GM12878 (cell line): ENCODE measurements around the gene TMEM94. TPM values are rescaled to one million over a fixed set of nuclear protein-coding genes. Genes with fewer than 3 reads are reported as not detected.

Experiments
- ATAC-seq: fragments of 200-7000 bp; cut with Tn5 transposase; 3 replicates; pipeline ENCODE4 v1.9.1; 2020; ENCODE audit warnings: mild to moderate bottlenecking, moderate library complexity
- BruUV-seq: library from RNA; stranded (reverse); fragments of 400-500 nt; replicated peaks from 2 replicates; lab custom pipeline; 2021; lab: Mats Ljungman, UMichigan
- CTCF ChIA-PET: fragments of 300-600 bp; sonication (Branson Sonifier 250); formaldehyde crosslinking; extraction: SDS; loops from one replicate; lab custom pipeline; 2021; ENCODE audit warnings: inconsistent platforms; lab: Yijun Ruan, JAX
- POLR2A ChIA-PET: fragments of 350-600 bp; formaldehyde crosslinking; extraction: SDS; loops from one replicate; lab custom pipeline; 2021; ENCODE audit warnings: inconsistent platforms; lab: Charles Lee
- RAD21 ChIA-PET: fragments of 300-600 bp; sonication (Branson Sonifier 250); formaldehyde crosslinking; loops from one replicate; lab custom pipeline; 2023; ENCODE audit warnings: antibody characterized with exemption; ENCODE audit not compliant: unreplicated experiment; lab: Charles Lee
- SMC1A ChIA-PET: fragments of 300-600 bp; sonication (Branson Sonifier 250); formaldehyde crosslinking; loops from one replicate; lab custom pipeline; 2023; ENCODE audit not compliant: unreplicated experiment, uncharacterized antibody; lab: Charles Lee
- DNase-seq: peaks from one replicate; pipeline ENCODE4 v3.0.0-alpha.2; 2011; ENCODE audit warnings: low read depth, low spot score
- FAIRE-seq: peaks from 3 replicates; lab custom pipeline; 2011; peaks lifted over from hg19 to GRCh38; lab: Jason Lieb, UNC
- H2AFZ ChIP-seq: 2 replicates; pipeline ENCODE4 v1.6.0; 2011; ENCODE audit warnings: low read depth, low read length, control low read depth; ENCODE audit not compliant: control insufficient read depth
- H3K27ac ChIP-seq: 2 replicates; pipeline ENCODE4 v1.5.1; 2011; ENCODE audit warnings: control low read depth; ENCODE audit not compliant: control insufficient read depth, insufficient read depth
- H3K27me3 ChIP-seq, 2 experiments: replicated peaks in 1 of 2; 2 replicates each; pipeline versions ENCODE4 v1.6.0 to v1.6.1; 2011; ENCODE audit warnings: low read length in 1 of 2; ENCODE audit not compliant: control insufficient read depth in 2 of 2, insufficient read depth in 2 of 2
- H3K36me3 ChIP-seq, 2 experiments: 2 replicates each; pipeline ENCODE4 v1.5.1; 2011; ENCODE audit warnings: low read length in 1 of 2; ENCODE audit not compliant: control insufficient read depth in 2 of 2, insufficient read depth in 2 of 2
- H3K4me1 ChIP-seq: 2 replicates; pipeline ENCODE4 v1.6.1; 2011; ENCODE audit warnings: mild to moderate bottlenecking, low read length, moderate library complexity, mixed read lengths; ENCODE audit not compliant: control insufficient read depth, insufficient read depth
- H3K4me2 ChIP-seq: 2 replicates; pipeline ENCODE4 v1.6.0; 2011; ENCODE audit warnings: control low read depth; ENCODE audit not compliant: control insufficient read depth, insufficient read depth
- H3K4me3 ChIP-seq: fragments of 200-600 bp; sonication (generic); 2 replicates; pipeline ENCODE4 v1.5.1; 2016
- H3K79me2 ChIP-seq: 2 replicates; pipeline ENCODE4 v1.6.0; 2011; ENCODE audit warnings: low read length; ENCODE audit not compliant: control insufficient read depth, insufficient read depth
- H3K9ac ChIP-seq: 2 replicates; pipeline ENCODE4 v1.8.0; 2011; ENCODE audit warnings: low read length, control low read depth, mixed read lengths; ENCODE audit not compliant: control insufficient read depth, insufficient read depth
- H3K9me3 ChIP-seq: replicated peaks from 3 replicates; pipeline ENCODE4 v1.5.1; 2011; ENCODE audit warnings: mild to moderate bottlenecking, low read length; ENCODE audit not compliant: control insufficient read depth, insufficient read depth
- H4K20me1 ChIP-seq: 2 replicates; pipeline ENCODE4 v1.6.0; 2011; ENCODE audit not compliant: control insufficient read depth, insufficient read depth
- BCLAF1 ChIP-seq: fragments of 450-650 bp; IDR thresholded peaks from 2 replicates; pipeline ENCODE4 v1.6.1; 2017; ENCODE audit warnings: antibody characterized with exemption, mild to moderate bottlenecking, moderate library complexity
- CBFB ChIP-seq: IDR thresholded peaks from 2 replicates; pipeline ENCODE4 v1.6.1; 2016; ENCODE audit warnings: antibody characterized with exemption, low read depth
- DPF2 ChIP-seq: fragments of 450-650 bp; IDR thresholded peaks from 2 replicates; pipeline ENCODE4 v1.6.1; 2017; ENCODE audit warnings: mild to moderate bottlenecking
- IKZF1 ChIP-seq: fragments of 450-650 bp; conservative IDR thresholded peaks from 2 replicates; pipeline ENCODE4 v1.6.1; 2017; ENCODE audit warnings: antibody characterized with exemption, mild to moderate bottlenecking
- KDM1A ChIP-seq: fragments of 200-600 bp; sonication (generic); IDR thresholded peaks from 2 replicates; pipeline ENCODE4 v1.6.1; 2016; ENCODE audit warnings: borderline replicate concordance
- KLF5 ChIP-seq: fragments of 450-650 bp; IDR thresholded peaks from 2 replicates; pipeline ENCODE4 v1.6.1; 2014; ENCODE audit warnings: mild to moderate bottlenecking; ENCODE audit not compliant: partially characterized antibody
- LARP7 ChIP-seq: fragments of 450-650 bp; IDR thresholded peaks from 2 replicates; pipeline ENCODE4 v1.6.1; 2017; ENCODE audit warnings: mild to moderate bottlenecking
- MTA2 ChIP-seq: fragments of 450-650 bp; IDR thresholded peaks from 2 replicates; pipeline ENCODE4 v1.6.1; 2016; ENCODE audit warnings: low read depth, mild to moderate bottlenecking, moderate library complexity
- MXI1 ChIP-seq: fragments of 150-350 bp; IDR thresholded peaks from 2 replicates; pipeline ENCODE4 v1.6.1; 2011; ENCODE audit warnings: low read depth, mild to moderate bottlenecking, inconsistent platforms, low read length, improper control_type of control experiment
- NFXL1 ChIP-seq: fragments of 450-650 bp; IDR thresholded peaks from 2 replicates; pipeline ENCODE4 v1.6.1; 2017; ENCODE audit warnings: antibody characterized with exemption, mild to moderate bottlenecking, borderline replicate concordance
- NKRF ChIP-seq: fragments of 450-650 bp; conservative IDR thresholded peaks from 2 replicates; pipeline ENCODE4 v1.6.1; 2017; ENCODE audit warnings: mild to moderate bottlenecking, moderate library complexity
- NR2F1 ChIP-seq: fragments of 450-650 bp; conservative IDR thresholded peaks from 2 replicates; pipeline ENCODE4 v1.6.1; 2017; ENCODE audit warnings: mild to moderate bottlenecking
- ZNF687 ChIP-seq: fragments of 450-650 bp; IDR thresholded peaks from 2 replicates; pipeline ENCODE4 v1.6.1; 2017; ENCODE audit warnings: mild to moderate bottlenecking, moderate library complexity
- WGBS: methylation state at CpG from one replicate; pipeline ENCODE4 v1.1.6; 2016; ENCODE audit warnings: low lambda C conversion rate; ENCODE audit not compliant: insufficient replicate concordance, insufficient coverage; ENCODE audit errors: missing lambda C conversion rate; 5-methylcytosine and 5-hydroxymethylcytosine counted together
- in situ Hi-C: fragments of 300-500 bp; cut with MboI; formaldehyde crosslinking; loops from 9 replicates; pipeline ENCODE4 v1.14.3; 2018; ENCODE audit warnings: mixed read lengths
- intact Hi-C: fragments of 100-400 bp; cut with micrococcal nuclease; formaldehyde crosslinking; loops from one replicate; pipeline ENCODE4 v1.14.2; 2022; ENCODE audit not compliant: unreplicated experiment
- polyA plus RNA-seq, 11 experiments: library from polyadenylated mRNA; depleted of rRNA in 4 of 11; unstranded in 6 of 11; stranded (reverse) in 5 of 11; fragments of >200 nt; fragmentation: Nextera tagmentation in 4 of 11; fragmentation: Illumina TruSeq in 1 of 11; extraction: Ambion mirVana in 4 of 11; extraction: Trizol in 1 of 11; gene quantifications; 1 replicate in 1 of 11; 2 replicates in 10 of 11; pipeline versions ENCODE4 v1.2.1 to v1.2.3, GENCODE V29; 2011 to 2016; ENCODE audit warnings: inconsistent platforms in 2 of 11, missing spikeins in 2 of 11, low read depth in 1 of 11
- total RNA-seq, 4 experiments: library from RNA; depleted of rRNA in 3 of 4; stranded (reverse); fragments of >200 nt in 3 of 4; fragmentation: Illumina TruSeq in 1 of 4; extraction: Trizol in 1 of 4; gene quantifications; 2 replicates each; pipeline versions ENCODE4 v1.2.1 to v1.2.3, GENCODE V29; 2013 to 2021

The TMEM94 gene
- total and polyA plus RNA-seq, 10 of the 15 experiments (the other 5 are each of a cell fraction or from before 2014, with no cell fraction given) = 0.31 to 70.7 (median 24.4) TPM

DNA sequence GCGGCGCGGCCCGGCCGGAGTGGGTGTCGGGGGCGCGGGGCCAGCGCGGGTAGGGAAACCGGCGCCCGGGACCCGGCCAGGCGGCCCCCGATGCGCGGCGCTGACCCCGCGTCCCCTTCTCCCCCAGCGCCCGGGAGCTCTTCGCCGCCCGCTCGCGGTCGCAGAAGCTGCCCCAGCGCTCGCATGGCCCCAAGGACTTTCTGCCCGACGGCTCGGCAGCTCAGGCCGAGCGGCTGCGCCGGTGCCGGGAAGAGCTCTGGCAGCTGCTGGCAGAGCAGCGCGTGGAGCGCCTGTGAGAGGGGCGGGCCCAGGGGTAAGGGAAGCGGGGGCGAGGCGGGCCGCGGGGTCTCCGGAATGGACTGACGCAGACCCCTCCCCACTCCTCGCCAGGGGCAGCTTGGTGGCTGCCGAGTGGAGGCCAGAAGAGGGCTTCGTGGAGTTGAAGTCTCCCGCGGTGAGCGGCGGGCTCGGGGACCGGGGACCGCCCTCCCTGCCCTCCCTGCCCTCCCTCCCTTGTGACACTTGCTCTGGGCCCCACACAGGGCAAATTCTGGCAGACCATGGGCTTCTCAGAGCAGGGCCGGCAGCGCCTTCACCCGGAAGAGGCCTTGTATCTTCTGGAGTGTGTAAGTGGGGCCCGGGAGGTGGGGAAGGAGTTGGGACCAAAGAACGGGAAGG lies 60.3 kb downstream of the TMEM94 start:
- BruUV-seq = no TSS peak
- Histone ChIP-seq H3K4me2 (peak overlapping the region; percentile 64), H3K9me3 (no peaks in the 10 kb centered on the region), H3K4me1 (peaks cover 20% of the 10 kb centered on the region), H2AFZ (peak overlapping the region; percentile 80), H3K27me3 (no peaks in the 10 kb centered on the region), H3K36me3 (peaks cover 0 to 2% of the 10 kb centered on the region in 2 experiments; a peak in 3 of 4 replicates), H3K79me2 (peaks cover 14% of the 10 kb centered on the region), H4K20me1 (no peaks in the 10 kb centered on the region), H3K27ac (peak overlapping the region; percentile 46), H3K4me3 (peak overlapping the region; percentile 95), H3K9ac (peak overlapping the region; percentile 78)
- WGBS = 4% methylated on average over 30 of the region's 65 CpGs
- ChIA-PET RAD21 (interaction anchor here (0.6 to 1.8 kb wide), 23 partner anchors 9 to 313 kb away, joined by 3 to 14 read pairs (median 4); partner anchors contain the start of genes GRB2, LLGL2, MIF4GD and SLC25A19), POLR2A (interaction anchor here (0.6 to 1.4 kb wide), 13 partner anchors 9 to 1061 kb away, joined by 3 to 8 read pairs (median 4); partner anchors contain the start of genes LLGL2, MYO15B and WBP2), SMC1A (interaction anchor here (0.6 to 1.8 kb wide), 12 partner anchors 8 to 352 kb away, joined by 3 to 8 read pairs (median 4); partner anchors contain the start of genes GRB2, LLGL2 and TMEM94), CTCF (interaction anchor here (0.6 to 2.1 kb wide), 26 partner anchors 7 to 246 kb away, joined by 3 to 21 read pairs (median 4); partner anchors contain the start of genes LLGL2, MIF4GD, MYO15B and SLC25A19)
- DNase-seq = no peak
- intact Hi-C loops = loop anchor here (2.0 to 10.0 kb wide), 2 partner anchors 72 to 252 kb away; partner anchors contain the start of genes GGA3 and MRPS7
- ATAC-seq = peak; percentile 7
- in situ Hi-C loops = no loop called here
- FAIRE-seq = no peak
- TF ChIP-seq MXI1 (0 out of 2 replicates have a peak, but pooled peaks have one; percentile 19), NFXL1 (0 out of 2 replicates have a peak, but pooled peaks have one; percentile 59), NR2F1 (peak; percentile 74; the same call in 1 of the 2 replicates), MTA2 (no peak), BCLAF1 (0 out of 2 replicates have a peak, but pooled peaks have one; percentile 6), KLF5 (no peak), KDM1A (no peak), CBFB (0 out of 2 replicates have a peak, but pooled peaks have one; percentile 9), LARP7 (peak; percentile 82; the same call in 1 of the 2 replicates), IKZF1 (0 out of 2 replicates have a peak, but pooled peaks have one; percentile 1), NKRF (peak; percentile 70), ZNF687 (0 out of 2 replicates have a peak, but pooled peaks have one; percentile 59), DPF2 (0 out of 2 replicates have a peak, but pooled peaks have one; percentile 10)
